HG03097 (cell line): Measurements from ENCODE around the gene GNAQ.
"Not testable (repeated sequence)": the region's sequence is repeated elsewhere in the genome, so short reads cannot be mapped to it uniquely, and the experiment has no call there.

Source experiments
- ATAC-seq: cut with Tn5 transposase; IDR thresholded peaks from one replicate; pipeline ENCODE4 v1.9.1; 2021; ENCODE audit not compliant: unreplicated experiment, low FRiP score

The GNAQ gene

DNA sequence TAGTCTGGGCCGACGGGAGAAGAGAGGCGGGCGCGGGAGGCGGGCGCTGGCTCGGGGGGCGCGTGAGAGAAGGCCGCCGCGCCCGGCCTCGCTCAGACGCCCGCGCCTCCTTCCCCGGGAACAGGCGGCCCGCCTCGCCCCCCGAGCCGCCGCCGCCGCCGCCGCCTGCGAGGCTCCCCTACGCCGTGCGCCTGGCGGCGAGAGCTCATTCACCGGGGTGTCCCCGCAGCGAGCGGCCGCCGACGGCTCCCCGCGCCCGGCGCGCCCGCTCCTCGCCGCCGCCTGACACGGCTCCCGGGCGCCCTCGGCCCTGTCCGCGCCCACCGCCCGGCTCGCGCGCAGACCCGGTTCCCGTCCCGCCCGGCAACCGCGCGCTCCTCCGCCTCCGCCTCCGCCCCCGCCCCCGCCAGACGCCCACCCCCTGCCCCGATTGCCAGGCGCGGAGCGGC is at the start of gene GNAQ:
Gene GNAQ, minus strand, starts transcription at position 368 of the 449 bp plus-strand sequence. CDS start 576 bp downstream, outside the sequence.
- ATAC-seq = no peak

DNA sequence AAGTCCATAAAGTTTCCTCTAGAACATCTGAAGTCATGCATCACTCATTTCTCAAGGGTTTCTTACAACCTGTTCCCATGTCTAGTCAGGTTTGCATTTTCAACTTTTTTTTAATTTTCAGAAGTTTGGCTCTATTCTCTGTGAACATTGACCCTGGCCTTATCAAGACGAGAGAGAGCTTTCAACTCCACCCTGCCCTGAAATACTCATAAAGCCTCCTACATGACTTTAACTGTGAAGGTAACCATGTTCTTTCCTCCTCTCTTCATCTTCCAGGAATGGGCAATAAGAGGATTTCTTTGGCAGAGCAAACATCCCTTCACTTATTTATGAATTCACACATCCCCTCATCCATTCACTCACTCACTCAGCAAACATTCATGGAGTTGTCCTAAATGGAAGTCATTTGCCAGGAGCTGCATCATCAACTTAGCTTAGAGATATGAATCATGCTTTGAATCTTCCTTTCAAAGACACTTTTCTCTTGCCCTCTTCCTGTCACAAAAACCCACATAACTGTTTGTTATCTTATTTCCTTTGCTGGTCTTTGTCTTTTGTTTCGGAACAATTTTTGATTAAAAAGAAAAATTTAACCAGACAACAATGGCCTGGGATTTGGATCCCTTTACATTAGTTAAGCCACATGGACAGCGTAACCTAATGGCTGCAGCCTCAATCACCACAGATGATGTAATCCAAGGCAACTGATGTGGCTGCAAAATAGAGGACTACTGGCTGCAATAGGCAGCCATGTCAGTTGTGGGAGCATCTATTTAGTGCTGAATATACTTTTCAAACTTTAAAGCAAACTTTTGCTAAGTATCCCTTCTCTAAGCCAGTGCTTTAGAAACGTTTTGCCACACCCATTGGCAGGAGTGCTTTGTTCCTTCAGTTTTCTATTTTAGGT is 43.0 kb upstream of the GNAQ start:
- no peak for ATAC-seq

DNA sequence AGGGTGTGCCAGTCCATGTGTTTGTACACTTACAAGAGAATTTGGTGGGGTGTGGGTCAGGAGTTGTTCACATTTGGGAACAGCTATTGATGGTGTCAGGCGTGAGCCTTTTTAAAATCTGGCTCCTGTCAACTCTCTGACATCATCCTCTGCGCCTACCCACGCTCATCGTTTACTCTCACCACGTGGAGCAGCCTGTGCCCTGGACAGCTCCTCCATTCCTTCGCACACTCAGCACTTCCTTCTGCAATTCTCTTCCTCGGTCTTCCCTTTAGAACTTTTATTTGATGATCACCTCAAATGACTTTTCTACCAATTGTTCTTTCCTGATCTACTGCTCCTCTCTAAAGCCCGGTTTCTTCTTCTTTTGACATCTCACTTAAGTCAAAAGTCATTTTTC is 42.1 kb upstream of the GNAQ start:
- ATAC-seq = no peak

DNA sequence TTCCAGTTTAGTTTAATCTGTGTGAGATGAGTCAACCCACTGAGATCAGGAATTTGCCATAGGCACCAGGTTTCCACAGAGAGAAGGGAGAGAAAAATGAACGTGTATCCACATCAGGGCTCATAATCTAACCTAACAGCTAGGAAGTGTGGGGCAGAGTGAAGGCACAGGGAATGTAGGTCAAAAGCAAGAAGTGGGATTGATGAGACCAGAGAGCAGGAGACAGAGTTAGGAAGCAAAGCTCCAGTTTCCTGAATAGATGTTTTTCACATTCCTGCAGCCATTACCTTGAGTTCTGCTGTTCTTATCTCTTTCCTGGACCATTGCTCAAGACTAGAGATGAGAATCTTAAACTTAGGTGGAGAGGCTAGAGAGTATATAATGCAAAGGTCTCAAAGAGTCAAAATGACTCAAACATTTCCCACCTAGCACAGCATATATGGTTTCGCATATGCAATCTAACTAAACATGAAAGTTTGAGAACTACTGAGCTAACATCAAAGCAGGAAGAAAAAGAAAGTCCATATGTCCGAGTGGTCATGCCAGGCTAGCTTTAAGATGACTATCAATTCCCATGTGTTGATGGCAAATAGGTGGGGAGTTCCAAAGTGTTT is 41.1 kb upstream of the GNAQ start:
- no peak for ATAC-seq

DNA sequence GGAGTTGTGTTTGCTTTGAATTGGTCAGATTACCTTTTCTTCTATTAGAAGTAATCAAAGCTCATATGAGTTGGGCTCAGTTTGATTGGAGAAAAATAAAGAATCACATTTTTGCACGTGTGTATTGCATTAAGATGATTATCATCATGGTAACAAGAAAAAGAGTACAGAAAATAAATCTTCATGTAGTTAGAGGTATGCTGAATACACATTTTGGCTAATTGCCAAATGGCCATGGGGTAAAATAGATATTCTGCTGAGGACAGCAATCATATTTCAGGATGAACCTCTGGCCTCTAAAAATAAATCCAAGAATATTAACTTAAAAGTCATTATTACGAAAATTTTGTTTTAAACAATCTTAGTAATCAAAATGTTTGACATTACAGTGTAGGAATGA is 38.9 kb upstream of the GNAQ start:
- no peak for ATAC-seq

DNA sequence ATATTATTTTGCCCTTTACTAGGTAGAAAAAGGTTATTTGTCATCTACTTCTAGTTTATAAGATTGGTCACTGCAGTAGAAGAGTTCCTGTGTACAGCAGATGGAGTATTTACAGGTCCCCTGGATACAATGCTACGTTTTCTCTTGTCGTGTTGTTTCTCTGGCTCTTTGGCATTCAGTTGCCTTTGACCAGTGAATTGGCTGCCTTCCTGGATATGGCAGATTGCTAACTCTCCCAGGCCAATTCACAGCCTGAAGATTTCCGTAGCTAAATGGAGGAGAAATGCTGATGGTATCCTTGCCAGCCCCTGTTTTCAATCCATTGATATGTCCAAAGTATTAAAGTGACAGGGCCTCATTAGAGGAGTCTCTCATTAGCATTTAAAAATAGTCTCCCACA is 32.5 kb upstream of the GNAQ start:
- no peak for ATAC-seq

DNA sequence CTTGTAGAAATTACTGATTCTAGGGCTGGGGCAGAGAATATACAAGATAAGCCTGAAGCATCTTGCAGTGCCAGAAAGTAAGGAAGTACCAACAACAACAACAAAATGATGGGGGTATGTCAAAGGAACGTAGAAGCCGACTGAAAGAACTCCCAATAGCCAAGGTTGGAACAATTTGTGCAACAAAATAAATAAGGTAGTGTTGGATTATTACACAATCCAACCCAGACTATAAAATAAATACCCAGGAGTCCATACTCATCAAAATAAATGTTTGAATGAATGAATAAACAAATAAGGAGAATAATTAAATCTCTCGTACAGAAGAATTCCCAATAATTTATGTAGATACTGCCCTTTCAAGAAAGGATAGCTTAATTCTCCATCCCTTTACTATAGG is 31.1 kb upstream of the GNAQ start:
- no peak for ATAC-seq

DNA sequence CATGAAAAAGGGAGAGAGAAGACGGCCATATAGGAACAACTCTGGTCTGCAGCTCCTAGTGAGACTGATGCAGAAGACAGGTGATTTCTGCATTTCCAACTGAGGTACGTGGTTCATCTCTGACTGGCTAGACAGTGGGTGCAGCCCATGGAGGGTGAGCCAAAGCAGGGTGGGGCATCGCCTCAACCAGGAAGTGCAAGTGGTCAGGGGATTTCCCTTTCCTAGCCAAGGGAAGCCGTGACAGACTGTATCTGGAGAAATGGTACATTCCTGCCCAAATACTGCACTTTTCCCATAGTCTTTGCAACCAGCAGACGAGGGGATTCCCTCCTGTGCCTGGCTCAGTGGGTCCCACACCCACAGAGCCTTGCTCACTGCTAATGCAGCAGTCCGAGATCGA is 22.6 kb upstream of the GNAQ start:
- ATAC-seq = not testable (repeated sequence)

DNA sequence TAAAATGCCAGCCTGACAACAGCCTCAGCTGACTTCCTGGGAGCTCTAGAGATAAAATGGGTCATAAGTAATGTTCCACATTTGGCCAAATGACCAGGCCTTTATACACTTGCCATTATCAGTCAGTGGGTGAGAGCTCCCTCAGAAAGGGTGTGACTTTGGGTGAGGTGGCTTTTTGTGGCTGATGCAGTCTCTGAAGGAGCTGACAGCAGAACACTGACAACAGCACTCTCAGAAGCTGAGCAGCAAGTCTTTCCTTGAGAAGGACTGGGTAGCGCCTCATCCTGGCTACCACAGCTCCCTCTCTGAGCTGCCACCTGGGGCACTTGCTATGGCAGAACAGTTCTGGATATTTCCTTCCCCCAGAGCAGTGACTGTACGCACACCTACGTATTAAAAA is 22.0 kb upstream of the GNAQ start:
- ATAC-seq = no peak

DNA sequence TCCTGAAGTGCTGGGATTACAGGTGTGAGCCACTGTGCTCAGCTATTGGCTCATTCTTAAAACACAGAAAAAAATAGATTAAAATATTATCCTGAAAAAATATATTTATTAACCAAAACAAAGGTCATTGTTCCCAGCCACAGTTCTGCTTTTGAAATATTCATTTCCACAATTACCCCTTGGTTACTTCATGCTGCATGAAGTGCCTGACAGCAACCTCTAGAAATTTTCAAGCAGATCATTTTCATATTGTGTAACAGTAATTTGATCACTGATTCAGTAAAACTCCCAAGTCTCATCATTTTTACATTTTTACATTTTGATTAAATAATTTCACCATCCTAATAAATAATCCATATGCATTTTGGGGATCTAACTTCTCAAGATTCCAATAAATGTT is 18.8 kb upstream of the GNAQ start:
- ATAC-seq = no peak

DNA sequence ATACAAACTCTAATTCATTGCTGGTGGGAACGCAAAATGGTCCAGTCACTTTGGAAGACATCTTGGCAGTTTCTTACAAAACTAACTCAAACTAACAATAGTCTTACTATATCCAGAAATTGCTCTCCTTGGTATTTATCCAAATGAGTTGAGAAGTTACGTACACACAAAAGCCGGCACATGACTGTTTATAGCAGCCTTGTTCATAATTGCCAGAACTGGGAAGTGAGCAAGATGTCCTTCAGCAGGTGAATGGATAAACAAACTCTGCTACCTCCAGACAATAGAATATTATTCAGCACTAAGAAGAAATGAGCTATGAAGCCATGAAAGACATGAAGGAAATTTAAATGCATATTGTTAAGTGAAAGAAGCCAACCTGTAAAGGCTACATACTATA is 17.9 kb upstream of the GNAQ start:
- no peak for ATAC-seq

DNA sequence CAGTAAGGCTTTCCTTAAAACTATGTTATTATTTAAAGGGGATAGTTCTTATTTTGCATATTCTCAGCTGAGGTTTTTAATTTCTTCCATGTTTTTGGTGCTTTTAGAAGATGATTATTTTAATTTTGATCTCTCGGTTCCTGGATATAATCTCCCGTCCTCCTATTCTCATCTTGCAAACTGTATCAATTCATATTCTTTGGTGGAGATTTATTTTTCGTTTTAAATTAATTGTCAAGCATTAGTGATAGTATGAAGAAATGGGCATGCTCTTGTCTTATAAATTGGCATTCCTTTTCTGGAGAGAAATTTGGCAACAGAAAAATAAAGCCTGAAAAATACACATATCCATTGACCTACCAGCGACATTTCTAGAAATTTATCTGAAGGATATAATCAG is 15.5 kb upstream of the GNAQ start:
- ATAC-seq = no peak

DNA sequence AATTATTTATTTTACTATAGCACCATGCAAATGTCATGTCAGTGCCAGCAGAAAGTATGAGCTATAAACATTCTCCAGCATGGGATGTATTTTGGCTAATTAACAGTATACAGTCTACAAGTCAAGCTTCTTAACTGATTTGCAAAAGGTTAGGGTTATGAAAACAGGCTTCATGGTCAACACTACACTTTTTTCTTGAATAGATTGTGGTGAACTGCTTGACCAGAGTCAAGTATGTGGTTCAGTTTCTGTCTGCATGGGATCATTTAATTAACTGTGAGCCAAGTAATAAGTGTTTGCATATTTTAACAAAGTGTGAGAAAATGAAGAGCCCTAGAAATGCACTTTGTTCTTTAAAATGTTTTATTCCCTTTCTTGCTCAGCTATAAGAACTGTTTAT is 14.5 kb upstream of the GNAQ start:
- no peak for ATAC-seq

DNA sequence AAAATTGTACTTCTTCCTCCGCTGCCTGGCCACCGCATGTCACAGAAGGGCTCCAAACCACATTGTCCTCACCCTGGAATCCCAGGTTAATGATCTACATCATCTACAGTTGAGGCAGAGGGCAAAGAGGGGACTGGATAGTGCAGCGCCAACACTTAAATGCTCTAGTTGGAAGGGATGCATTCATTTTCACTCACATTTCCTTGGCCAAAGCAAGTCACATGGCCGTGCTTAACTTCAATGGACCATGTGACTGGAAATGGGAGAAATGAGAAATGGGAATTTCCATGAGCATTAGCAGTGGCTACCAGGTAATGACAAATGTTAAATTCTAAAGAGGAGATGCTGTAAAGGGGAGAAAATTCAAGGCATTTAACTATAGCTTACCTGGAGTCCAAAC is 13.3 kb upstream of the GNAQ start:
- no peak for ATAC-seq

DNA sequence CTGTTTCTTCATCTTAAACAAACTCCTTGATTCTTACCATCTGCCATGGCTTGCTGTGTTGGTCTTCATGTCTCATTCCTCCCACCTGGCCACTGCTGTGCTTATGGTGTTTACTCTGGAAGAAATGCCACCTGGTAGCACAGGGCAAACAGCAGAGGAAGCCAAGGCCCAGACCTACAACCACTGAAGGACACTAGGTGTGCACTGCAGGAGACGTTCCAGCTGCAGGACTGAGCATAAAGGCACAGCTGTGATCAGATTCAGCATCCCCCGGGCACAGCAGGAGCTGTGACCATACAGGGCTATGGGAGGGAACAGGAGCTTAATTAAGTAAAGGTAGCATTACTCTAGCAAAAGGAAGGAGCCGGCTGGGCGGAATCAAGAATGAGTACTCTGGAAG is 12.6 kb upstream of the GNAQ start:
- ATAC-seq = no peak

DNA sequence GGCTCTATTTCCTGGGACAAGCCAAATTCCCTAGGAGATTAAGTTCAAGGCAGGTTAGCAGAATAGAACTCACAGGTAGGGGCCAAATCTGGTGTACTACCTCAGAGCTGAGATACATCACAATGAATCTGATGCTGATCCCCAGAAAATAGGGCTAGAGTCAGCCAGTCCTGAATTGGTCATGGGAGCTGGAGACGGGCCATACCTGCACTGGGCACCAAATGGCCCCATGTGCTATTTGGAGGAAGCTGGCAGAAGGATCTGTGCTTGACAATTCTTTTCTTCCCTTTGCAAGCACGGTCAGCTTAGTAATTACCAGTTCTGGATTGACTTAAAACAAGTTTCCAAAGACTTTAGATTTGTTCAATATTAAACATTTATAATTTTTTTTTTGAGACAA is 10.4 kb upstream of the GNAQ start:
- no peak for ATAC-seq

DNA sequence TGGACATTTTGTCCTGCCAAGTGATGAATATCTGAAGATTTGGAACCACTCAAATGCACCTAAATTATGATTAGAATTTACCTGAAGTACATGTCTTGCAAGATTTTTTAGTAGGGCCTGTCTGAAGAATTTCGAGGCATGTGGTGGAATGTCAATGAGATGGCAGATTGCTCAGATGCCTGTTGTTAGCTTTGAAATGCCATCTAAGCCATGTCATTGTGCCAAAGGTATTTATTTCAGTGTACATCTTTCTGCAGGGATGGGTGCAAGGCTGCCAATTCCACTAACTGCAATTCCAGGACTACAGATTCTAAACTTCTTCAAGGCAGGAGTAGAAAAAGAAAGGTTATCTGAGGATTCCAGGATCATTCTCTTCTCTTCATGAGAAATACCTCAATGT is 9.1 kb upstream of the GNAQ start:
- no peak for ATAC-seq

DNA sequence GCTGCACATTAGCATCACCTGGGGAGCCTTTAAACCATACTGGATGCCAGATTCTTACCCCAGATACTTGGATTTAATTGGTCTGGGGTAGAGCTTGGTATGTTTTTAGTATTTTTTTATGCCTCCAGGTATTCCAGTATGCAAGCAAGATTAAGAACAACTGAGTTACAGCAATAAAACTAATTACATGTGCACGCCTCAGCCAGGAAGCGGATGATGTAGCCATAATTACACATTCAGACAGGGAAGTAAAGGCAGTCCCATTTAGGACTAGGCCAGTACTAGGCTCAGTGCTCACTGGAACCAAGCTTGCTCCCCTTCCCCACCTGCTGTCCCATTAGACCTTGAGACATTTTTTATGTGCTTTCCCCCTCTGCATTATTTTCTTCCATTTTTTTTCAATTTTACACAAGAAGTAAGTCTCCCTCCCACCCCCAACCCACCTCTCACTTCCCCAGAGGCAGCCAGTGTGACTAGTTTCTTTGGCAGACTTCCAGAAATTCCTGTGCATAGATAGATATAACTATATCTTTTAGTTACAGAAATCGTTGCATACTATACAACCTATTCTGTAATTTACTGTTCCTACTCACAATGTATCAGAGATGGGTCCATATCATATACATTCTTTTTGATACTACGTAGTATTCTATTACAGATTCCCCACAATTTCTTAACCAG is 7.1 kb upstream of the GNAQ start:
- no peak for ATAC-seq

DNA sequence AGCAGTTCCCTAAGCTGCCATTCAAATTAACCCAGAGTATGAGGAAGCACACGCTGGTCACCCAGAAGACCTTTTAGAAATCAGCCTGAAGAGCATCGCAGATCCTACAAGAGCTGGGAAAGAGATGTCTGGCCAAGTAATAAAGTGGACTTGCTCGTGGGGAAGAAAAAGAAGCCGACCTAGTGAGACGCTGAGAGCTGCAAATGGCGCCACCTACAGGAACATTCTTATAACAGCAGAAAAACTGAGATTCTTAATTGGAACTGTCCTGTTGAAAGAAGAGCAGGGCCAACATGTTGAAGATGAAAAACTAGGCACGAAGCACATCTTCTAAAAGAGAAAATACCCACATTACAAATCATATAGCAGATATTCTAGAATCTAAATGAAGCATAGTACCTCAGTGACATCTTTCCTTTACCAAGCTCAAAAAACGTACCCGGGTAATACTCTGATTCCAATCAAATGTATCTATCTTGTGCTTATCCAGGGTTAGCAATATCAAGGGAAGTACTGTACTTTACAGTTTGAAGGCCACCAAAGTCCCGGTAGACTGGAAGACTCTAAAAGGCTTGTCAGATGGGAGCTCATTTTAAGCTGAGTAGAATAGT is 3.9 kb upstream of the GNAQ start:
- no peak for ATAC-seq

DNA sequence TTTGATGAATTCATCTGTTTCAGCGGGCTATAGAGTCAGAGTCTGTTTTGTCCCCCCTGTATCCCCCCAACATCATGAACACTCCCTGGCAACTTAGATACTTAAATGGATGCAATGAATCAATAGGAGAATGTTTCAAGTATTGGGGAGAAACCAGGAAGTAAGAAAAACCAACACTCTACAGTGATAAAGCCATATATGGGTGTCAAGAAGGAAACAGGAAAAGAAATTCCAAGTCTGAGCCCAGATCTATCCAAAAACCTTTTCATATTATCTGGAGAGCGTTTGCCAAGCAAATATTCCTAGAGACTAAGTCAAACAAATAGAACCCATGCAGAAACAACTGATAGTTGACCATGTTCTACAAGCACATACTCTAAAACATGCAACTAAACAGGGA is 2.3 kb upstream of the GNAQ start:
- ATAC-seq = no peak
